Right atrium auricular region (tissue), 2 donors: ENCODE results near the gene COMTD1. TPM values are rescaled to one million over a fixed set of nuclear protein-coding genes. Genes with fewer than 3 reads are reported as not detected.
A peak's percentile ranks its signal among the peaks of the same experiment; 100 is the strongest.
"Not testable (repeated sequence)": the region's sequence is repeated elsewhere in the genome, so short reads cannot be mapped to it uniquely, and the experiment has no call there.

ENCODE experiments used
- DNase-seq: peaks from one replicate; pipeline ENCODE4 v3.0.0-alpha.2; 2019; ENCODE audit warnings: low spot score
- H3K27ac ChIP-seq, 2 donors: fragments of 200-600 bp; sonication (generic); 1 replicate in 1 of 2; 2 replicates in 1 of 2; pipeline ENCODE4 v1.5.1; 2016 to 2019
- H3K27me3 ChIP-seq, 2 donors: fragments of 200-600 bp; sonication (generic); one replicate each; pipeline versions ENCODE4 v1.5.1 to v1.6.0; 2017 to 2019
- H3K36me3 ChIP-seq: fragments of 200-600 bp; sonication (generic); one replicate; pipeline ENCODE4 v1.5.1; 2016
- H3K4me1 ChIP-seq, 2 donors: fragments of 200-600 bp; sonication (generic); one replicate each; pipeline versions ENCODE4 v1.5.1 to v1.6.0; 2017 to 2019
- H3K4me3 ChIP-seq, 2 donors: fragments of 200-600 bp; sonication (generic); 1 replicate in 1 of 2; 2 replicates in 1 of 2; pipeline ENCODE4 v1.5.1; 2017 to 2019; ENCODE audit warnings: mild to moderate bottlenecking in 1 of 2, moderate library complexity in 1 of 2
- H3K9me3 ChIP-seq, 2 donors: fragments of 200-600 bp; sonication (generic); one replicate each; pipeline ENCODE4 v1.5.1; 2019
- total RNA-seq, 2 donors: library from RNA; depleted of rRNA; stranded (reverse); fragments of >200 nt; gene quantifications; one replicate each; pipeline ENCODE4 v1.1.0, GENCODE V29; 2016
- TF ChIP-seq, protein P1 (sequence below), 2 donors: fragments of 200-600 bp; sonication (generic); IDR thresholded peaks; one replicate each; pipeline ENCODE4 v1.5.1; 2019; ENCODE audit warnings: antibody characterized with exemption in 2 of 2

The COMTD1 gene
- total RNA-seq, 2 donors from 2014 or later, result 44.1 to 52.4 TPM

DNA sequence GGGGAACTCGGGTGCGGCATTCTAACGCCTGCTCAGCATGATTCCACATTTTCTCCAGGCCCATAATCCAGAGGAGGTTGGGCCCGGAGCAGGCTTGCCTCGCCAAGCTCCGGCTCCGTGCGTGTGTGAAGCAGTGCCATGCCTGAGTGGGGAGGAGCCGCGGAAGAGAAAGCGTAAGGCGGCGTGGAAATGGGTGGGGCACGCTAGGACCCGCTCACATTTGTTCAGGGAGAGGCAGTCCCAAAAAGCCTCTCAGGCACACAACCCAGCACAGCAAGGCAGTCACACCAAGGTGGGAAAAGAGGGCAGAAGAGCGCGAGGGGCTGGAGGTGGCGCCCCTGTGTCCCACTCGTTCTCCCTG lies 25.9 kb downstream of the COMTD1 start:
- peak overlapping the region; percentile 73 to 90 for H3K4me3 ChIP-seq
- peak overlapping the region; percentile 98 to 99 for H3K27ac ChIP-seq
- H3K27me3 ChIP-seq, result no peaks in the 10 kb centered on the region
- H3K4me1 ChIP-seq, result peaks cover 0 to 37% of the 10 kb centered on the region in 2 donors
- TF ChIP-seq, protein P1, sequence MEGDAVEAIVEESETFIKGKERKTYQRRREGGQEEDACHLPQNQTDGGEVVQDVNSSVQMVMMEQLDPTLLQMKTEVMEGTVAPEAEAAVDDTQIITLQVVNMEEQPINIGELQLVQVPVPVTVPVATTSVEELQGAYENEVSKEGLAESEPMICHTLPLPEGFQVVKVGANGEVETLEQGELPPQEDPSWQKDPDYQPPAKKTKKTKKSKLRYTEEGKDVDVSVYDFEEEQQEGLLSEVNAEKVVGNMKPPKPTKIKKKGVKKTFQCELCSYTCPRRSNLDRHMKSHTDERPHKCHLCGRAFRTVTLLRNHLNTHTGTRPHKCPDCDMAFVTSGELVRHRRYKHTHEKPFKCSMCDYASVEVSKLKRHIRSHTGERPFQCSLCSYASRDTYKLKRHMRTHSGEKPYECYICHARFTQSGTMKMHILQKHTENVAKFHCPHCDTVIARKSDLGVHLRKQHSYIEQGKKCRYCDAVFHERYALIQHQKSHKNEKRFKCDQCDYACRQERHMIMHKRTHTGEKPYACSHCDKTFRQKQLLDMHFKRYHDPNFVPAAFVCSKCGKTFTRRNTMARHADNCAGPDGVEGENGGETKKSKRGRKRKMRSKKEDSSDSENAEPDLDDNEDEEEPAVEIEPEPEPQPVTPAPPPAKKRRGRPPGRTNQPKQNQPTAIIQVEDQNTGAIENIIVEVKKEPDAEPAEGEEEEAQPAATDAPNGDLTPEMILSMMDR (IDR thresholded peaks at IDR 0.05), result no peak
- H3K9me3 ChIP-seq, result no peaks in the 10 kb centered on the region
- H3K36me3 ChIP-seq, result peaks cover 33% of the 10 kb centered on the region
- peak; percentile 91 for DNase-seq

DNA sequence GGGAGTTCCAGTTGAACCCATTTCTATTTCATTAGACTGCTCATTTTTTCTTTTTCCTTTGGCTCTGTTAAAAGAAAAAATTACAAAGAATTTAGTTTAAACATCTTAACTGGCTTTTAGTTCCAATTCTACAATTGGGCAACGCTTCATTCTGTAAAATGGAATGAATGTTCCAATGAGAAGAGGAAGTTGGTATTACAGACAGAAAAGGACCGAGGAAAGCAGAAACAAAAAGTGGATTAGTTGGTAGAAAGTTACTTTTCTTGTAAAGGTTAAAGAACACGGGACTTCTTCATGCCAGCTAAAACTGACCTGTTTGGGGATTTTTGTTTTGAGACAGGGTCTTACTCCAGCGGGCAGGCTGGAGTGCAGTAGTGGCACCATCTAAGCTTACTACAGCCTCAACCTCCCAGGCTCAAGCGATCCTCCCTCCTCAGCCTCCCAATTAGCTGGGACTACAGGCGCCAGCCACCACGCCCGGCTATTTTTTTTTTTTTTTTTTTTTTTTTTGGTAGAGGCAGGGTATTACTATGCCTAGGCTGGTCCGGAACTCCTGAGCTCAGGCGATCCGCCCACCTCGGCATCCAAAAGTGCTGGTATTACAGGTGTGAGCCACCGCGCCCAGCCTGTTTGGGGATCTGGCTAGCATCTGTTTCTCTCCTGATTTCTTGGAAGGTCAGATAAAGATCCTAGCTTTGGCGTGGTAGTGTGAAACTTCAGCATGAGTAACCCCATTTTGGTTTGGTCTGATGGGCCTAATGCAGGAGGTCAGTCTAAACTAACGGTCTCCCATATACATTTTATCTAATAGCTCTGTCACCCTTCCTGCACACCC lies 26.5 kb downstream of the COMTD1 start:
- peak overlapping the region; percentile 98 to 99 for H3K27ac ChIP-seq
- peaks cover 0 to 31% of the 10 kb centered on the region in 2 donors for H3K4me1 ChIP-seq
- H3K27me3 ChIP-seq, result no peaks in the 10 kb centered on the region
- peak overlapping the region; percentile 73 to 90 for H3K4me3 ChIP-seq
- DNase-seq, result no peak
- H3K36me3 ChIP-seq, result peaks cover 27% of the 10 kb centered on the region
- TF ChIP-seq, protein P1 (IDR thresholded peaks at IDR 0.05), result no peak
- H3K9me3 ChIP-seq, result no peaks in the 10 kb centered on the region

DNA sequence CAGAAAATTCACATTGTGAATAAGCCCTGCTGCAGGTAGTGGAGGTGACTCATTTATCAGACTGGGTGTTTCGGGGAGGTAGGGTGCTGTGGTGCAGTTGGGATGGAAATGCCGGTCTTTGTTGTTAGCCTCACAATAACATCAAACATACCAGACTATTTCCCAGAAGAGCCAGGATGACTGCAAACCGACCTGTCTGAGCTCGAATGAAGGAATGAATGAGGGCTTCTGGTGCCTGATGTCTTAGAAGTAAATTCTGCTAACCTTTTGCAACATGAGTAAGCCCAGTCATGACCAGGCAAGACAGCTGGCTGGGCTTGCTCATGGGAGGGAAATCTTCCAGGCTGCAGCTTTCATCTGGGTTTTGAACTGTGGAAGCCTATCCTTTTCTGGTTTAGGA lies 27.6 kb downstream of the COMTD1 start:
- H3K27ac ChIP-seq, result no peak overlapping the region

DNA sequence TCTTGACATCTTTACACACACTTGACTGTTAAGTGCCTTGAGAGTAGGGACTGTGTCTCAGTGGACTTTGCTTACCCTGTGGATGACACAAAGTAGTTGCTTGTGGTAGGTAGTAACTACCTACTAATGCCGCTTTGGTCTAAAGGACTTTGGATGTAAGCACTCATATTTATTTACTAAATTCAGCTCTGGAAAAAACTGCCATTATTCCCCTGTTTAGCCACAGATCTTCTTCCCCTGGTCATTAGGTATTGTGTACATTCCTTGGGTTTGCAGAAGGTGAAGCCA lies 28.0 kb downstream of the COMTD1 start:
- peaks cover 0 to 37% of the 10 kb centered on the region in 2 donors for H3K4me1 ChIP-seq
- no peak overlapping the region for H3K4me3 ChIP-seq
- no peak overlapping the region for H3K27ac ChIP-seq
- TF ChIP-seq, protein P1 (IDR thresholded peaks at IDR 0.05), result no peak
- H3K36me3 ChIP-seq, result peaks cover 12% of the 10 kb centered on the region
- no peak for DNase-seq
- H3K9me3 ChIP-seq, result no peaks in the 10 kb centered on the region
- H3K27me3 ChIP-seq, result no peaks in the 10 kb centered on the region

More for the DNA sequence above, 27.6 kb downstream of the COMTD1 start:
- H3K4me1 ChIP-seq, result peaks cover 0 to 36% of the 10 kb centered on the region in 2 donors
- H3K9me3 ChIP-seq, result no peaks in the 10 kb centered on the region
- no peaks in the 10 kb centered on the region for H3K27me3 ChIP-seq
- TF ChIP-seq, protein P1 (IDR thresholded peaks at IDR 0.05), result no peak
- DNase-seq, result no peak
- H3K36me3 ChIP-seq, result peaks cover 16% of the 10 kb centered on the region
- H3K4me3 ChIP-seq, result no peak overlapping the region

DNA sequence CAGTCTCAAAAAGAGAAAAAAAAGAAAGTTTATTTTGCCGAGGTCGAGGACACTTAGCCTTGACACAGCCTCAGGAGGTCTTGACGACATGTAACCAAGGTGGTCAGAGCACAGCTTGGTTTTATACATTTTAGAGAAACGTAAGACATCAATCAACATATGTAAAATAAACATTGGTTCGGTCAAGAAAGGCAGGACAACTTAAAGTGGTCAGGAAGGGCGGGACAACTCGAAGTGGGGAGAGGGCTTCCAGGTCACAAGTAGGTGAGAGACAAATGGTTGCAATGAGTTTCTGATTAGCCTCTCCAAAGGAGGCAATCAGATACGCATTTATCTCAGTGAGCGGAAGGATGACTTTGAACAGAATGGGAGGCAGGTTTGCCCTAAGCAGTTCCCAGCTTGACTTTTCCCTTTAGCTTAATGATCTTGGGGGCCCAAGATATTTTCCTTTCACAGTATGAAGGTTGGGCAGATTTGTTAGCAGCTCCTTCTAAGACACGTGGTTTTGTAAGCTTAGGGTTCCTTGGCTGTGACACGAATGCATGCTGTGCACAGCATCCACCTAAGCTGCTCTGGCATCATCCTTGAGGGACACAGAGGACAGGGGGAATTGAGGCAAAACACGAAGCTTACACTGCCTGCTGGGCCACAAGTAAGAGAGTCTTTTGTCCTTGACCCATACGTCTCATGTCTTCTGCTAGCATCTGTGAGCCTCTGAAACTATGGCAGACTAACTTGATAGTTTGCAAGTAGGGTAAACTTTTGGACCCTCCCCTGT lies 28.5 kb downstream of the COMTD1 start:
- no peak for DNase-seq
- Histone ChIP-seq H3K36me3 (peaks cover 6% of the 10 kb centered on the region), H3K4me3 (no peak overlapping the region), H3K9me3 (no peaks in the 10 kb centered on the region), H3K27ac (no peak overlapping the region), H3K4me1 (peaks cover 0 to 37% of the 10 kb centered on the region in 2 donors), H3K27me3 (no peaks in the 10 kb centered on the region)
- TF ChIP-seq, protein P1 (IDR thresholded peaks at IDR 0.05), result no peak

DNA sequence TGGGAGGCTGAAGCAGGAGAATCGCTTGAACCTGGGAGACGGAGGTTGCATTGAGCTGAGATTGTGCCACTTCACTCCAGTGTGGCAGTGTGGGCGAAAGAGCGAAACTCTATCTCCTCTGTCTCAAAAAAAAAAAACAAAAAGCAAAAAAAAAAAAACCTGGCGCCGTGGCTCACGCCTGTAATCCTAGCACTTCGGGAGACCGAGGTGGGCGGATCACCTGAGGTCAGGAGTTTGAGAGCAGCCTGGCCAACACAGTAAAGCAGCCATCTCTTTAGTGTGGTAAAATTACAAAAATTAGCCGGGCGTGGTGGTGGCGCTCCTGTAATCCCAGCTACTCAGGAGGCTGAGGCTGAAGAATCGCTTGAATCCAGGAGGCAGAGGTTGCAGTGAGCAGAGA lies 29.1 kb downstream of the COMTD1 start:
- H3K9me3 ChIP-seq, H3K27me3 ChIP-seq, H3K4me3 ChIP-seq, DNase-seq, H3K27ac ChIP-seq, H3K36me3 ChIP-seq: not testable (repeated sequence)
- H3K4me1 ChIP-seq, result peaks cover 0 to 35% of the 10 kb centered on the region in 2 donors
